Sigmoid colon (tissue), 7 donors: ENCODE results near the gene R3HDM1. TPM values are rescaled to one million over a fixed set of nuclear protein-coding genes. Genes with fewer than 3 reads are reported as not detected.
"Not testable (repeated sequence)": the region's sequence is repeated elsewhere in the genome, so short reads cannot be mapped to it uniquely, and the experiment has no call there.

ENCODE experiments used
- DNase-seq: peaks from one replicate; pipeline ENCODE4 v3.0.0-alpha.2; 2019
- H3K27ac ChIP-seq, 4 donors: fragments of 200-600 bp; sonication (generic); one replicate each; pipeline ENCODE4 v1.5.1; 2016 to 2019; ENCODE audit warnings: mild to moderate bottlenecking in 1 of 4
- H3K27me3 ChIP-seq, 3 donors: fragments of 200-600 bp; sonication (generic); one replicate each; pipeline ENCODE4 v1.5.1; 2019; ENCODE audit warnings: mild to moderate bottlenecking in 1 of 3
- H3K36me3 ChIP-seq, 4 donors: fragments of 200-600 bp; sonication (generic); one replicate each; pipeline ENCODE4 v1.5.1; 2016 to 2019
- H3K4me1 ChIP-seq, 4 donors: fragments of 200-600 bp; sonication (generic); one replicate each; pipeline ENCODE4 v1.5.1; 2017 to 2019
- H3K4me3 ChIP-seq, 4 donors: fragments of 200-600 bp; sonication (generic); one replicate each; pipeline ENCODE4 v1.5.1; 2017 to 2019; ENCODE audit warnings: mild to moderate bottlenecking in 2 of 4, moderate library complexity in 1 of 4
- H3K9me3 ChIP-seq, 4 donors: fragments of 200-600 bp in 3 of 4; sonication (generic) in 3 of 4; one replicate each; pipeline versions ENCODE4 v1.5.1 to v1.6.1; 2013 to 2019
- EP300 ChIP-seq, 4 donors: sonication (generic); formaldehyde crosslinking; IDR thresholded peaks; one replicate each; pipeline ENCODE4 v1.6.1; 2017; ENCODE audit warnings: antibody characterized with exemption in 4 of 4
- POLR2A ChIP-seq, 2 donors: fragments of 450-650 bp; IDR thresholded peaks; one replicate each; pipeline ENCODE4 v1.6.1; 2016; ENCODE audit warnings: antibody characterized with exemption in 2 of 2, mild to moderate bottlenecking in 2 of 2, moderate library complexity in 2 of 2
- POLR2AphosphoS5 ChIP-seq, 4 donors: sonication (generic); formaldehyde crosslinking; IDR thresholded peaks; one replicate each; pipeline ENCODE4 v1.6.1; 2017; ENCODE audit warnings: antibody characterized with exemption in 4 of 4
- WGBS, 2 donors: extraction: QIAGEN DNeasy Blood & Tissue Kit; methylation state at CpG; one replicate each; pipeline ENCODE4 v1.1.7; 2013; 5-methylcytosine and 5-hydroxymethylcytosine counted together
- intact Hi-C: fragments of 100-400 bp; cut with DNase I; formaldehyde crosslinking; loops from one replicate; pipeline ENCODE4 v1.15.1; 2023
- polyA plus RNA-seq, 3 donors: library from polyadenylated mRNA; stranded (reverse); fragments of 200-250 nt; gene quantifications; one replicate each; pipeline ENCODE4 v1.2.3, GENCODE V29; 2013
- total RNA-seq, 4 donors: library from RNA; depleted of rRNA; stranded (reverse); fragments of >200 nt; gene quantifications; one replicate each; pipeline ENCODE4 v1.1.0, GENCODE V29; 2016
- TF ChIP-seq, protein P1 (sequence below), 4 experiments: fragments of 450-650 bp in 3 of 4; fragments of 200-600 bp in 1 of 4; IDR thresholded peaks; one replicate each; pipeline ENCODE4 v1.5.1; 2016 to 2019; ENCODE audit warnings: antibody characterized with exemption in 4 of 4, mild to moderate bottlenecking in 3 of 4, moderate library complexity in 2 of 4
- donor health status: healthy with polysubstance abuse.
- donor health status: Bipolar disorder and iron deficiency.
- donor health status: healthy.

The R3HDM1 gene
- total and polyA plus RNA-seq, 7 donors, result 5.3 to 34.6 (median 14.2) TPM

DNA sequence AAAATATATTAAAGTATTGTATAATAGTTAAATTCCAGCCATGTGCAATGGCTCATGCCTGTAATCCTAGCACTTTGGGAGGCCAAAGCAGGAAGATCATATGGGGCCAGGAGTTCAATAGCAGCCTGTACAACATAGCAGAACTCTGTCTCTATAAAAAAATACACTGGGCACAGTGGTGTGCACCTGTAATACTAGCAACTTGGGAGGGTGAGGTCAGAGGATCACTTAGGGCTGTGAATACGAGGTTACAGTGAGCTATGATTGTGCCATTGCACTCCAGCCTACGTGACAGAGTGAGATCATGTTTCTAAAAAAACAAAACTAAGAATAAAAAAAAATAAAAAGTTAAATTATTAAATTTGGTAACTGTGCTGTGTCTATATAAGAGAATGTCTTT, 36.4 kb upstream of the R3HDM1 start:
- intact Hi-C loops, result no loop called here
- peaks cover 0 to 11% (median 0%) of the 10 kb centered on the region in 4 donors for H3K36me3 ChIP-seq
- no peak overlapping the region for H3K4me3 ChIP-seq
- TF ChIP-seq, protein P1, sequence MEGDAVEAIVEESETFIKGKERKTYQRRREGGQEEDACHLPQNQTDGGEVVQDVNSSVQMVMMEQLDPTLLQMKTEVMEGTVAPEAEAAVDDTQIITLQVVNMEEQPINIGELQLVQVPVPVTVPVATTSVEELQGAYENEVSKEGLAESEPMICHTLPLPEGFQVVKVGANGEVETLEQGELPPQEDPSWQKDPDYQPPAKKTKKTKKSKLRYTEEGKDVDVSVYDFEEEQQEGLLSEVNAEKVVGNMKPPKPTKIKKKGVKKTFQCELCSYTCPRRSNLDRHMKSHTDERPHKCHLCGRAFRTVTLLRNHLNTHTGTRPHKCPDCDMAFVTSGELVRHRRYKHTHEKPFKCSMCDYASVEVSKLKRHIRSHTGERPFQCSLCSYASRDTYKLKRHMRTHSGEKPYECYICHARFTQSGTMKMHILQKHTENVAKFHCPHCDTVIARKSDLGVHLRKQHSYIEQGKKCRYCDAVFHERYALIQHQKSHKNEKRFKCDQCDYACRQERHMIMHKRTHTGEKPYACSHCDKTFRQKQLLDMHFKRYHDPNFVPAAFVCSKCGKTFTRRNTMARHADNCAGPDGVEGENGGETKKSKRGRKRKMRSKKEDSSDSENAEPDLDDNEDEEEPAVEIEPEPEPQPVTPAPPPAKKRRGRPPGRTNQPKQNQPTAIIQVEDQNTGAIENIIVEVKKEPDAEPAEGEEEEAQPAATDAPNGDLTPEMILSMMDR (IDR thresholded peaks at IDR 0.05), result no peak
- TF ChIP-seq POLR2A (IDR thresholded peaks at IDR 0.05) (no peak), EP300 (IDR thresholded peaks at IDR 0.05) (no peak), POLR2AphosphoS5 (IDR thresholded peaks at IDR 0.05) (no peak)
- H3K27me3 ChIP-seq, result no peaks in the 10 kb centered on the region
- no peak overlapping the region for H3K27ac ChIP-seq
- no peak for DNase-seq
- 93 to 97% methylated on average over 2 of the region's 2 CpGs for WGBS, 2 donors
- H3K9me3 ChIP-seq, result peaks cover 0 to 9% (median 7%) of the 10 kb centered on the region in 4 donors
- H3K4me1 ChIP-seq, result no peaks in the 10 kb centered on the region

DNA sequence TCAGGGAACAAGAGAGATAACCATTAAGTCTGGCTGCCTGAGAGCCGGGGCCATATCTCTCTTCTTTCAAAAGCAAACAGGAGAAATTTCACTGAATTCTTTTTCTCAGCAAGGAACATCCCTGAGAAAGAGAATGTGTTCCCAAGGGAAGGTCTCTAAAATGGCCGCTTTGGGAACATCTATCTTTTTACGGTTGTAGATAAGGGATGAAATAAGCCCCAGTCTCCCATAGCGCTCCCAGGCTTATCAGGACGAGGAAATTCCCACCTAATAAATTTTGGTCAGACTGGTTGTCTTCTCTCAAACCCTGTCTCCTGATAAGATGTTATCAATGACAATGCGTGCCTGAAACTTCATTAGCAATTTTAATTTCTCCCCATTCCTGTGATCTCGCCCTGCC, 32.7 kb upstream of the R3HDM1 start:
- H3K27me3 ChIP-seq, H3K4me1 ChIP-seq, H3K27ac ChIP-seq, DNase-seq, H3K4me3 ChIP-seq, intact Hi-C loops: not testable (repeated sequence)
- Histone ChIP-seq H3K9me3 (peaks cover 0 to 10% (median 7%) of the 10 kb centered on the region in 4 donors), H3K36me3 (peaks cover 0 to 18% (median 0%) of the 10 kb centered on the region in 4 donors)
- WGBS, 2 donors, result 95 to 97% methylated on average over 7 of the region's 7 CpGs

DNA sequence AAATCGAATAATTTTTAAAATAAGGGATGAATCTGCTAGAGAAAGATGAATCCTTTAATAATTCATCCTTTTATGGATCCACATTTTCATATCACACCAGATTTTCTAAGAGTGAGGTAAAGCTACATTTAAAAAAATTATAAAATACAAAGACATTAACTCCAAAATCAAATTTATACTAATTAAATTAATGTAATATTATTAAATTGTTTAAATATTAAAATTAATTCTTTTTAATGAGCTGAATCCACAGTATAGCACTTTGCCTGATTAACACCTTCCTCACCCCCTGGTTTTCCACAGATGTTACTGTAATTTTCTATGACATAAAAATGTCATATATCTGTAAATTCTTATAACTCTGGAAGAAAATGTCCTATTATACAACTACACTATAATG, 26.5 kb upstream of the R3HDM1 start:
- intact Hi-C loops, result no loop called here
- Histone ChIP-seq H3K27ac (no peak overlapping the region), H3K27me3 (no peaks in the 10 kb centered on the region), H3K4me1 (no peaks in the 10 kb centered on the region), H3K4me3 (no peak overlapping the region), H3K9me3 (peaks cover 0 to 2% (median 0%) of the 10 kb centered on the region in 4 donors), H3K36me3 (peaks cover 0 to 10% (median 0%) of the 10 kb centered on the region in 4 donors)
- DNase-seq, result no peak
- TF ChIP-seq POLR2A (IDR thresholded peaks at IDR 0.05) (no peak), EP300 (IDR thresholded peaks at IDR 0.05) (no peak), POLR2AphosphoS5 (IDR thresholded peaks at IDR 0.05) (no peak)
- TF ChIP-seq, protein P1 (IDR thresholded peaks at IDR 0.05), result no peak
- 89 to 90% methylated on average over 1 of the region's 1 CpG for WGBS, 2 donors

DNA sequence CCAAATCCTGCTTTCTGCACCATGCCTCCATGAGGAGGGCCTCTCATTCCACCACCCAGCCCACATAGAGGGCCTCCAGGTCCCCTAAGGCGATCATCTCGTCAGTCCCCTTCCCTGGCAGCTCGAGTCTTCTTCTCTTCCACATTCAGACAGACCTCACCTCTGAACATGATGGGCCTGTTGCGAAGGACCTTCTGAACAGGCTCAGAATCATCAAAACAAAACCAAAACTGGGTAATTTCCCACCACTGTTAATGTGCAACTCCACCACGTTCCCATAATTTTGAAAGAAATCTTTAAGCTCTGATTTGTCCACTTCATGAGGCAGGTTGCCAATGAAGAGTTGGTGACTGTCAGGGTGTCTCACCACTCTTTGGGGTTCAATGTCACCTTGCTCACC, 20.7 kb upstream of the R3HDM1 start:
- DNase-seq, result no peak
- WGBS, 2 donors, result 92% methylated on average over 5 of the region's 5 CpGs
- peaks cover 0 to 8% (median 7%) of the 10 kb centered on the region in 4 donors for H3K9me3 ChIP-seq
- intact Hi-C loops, result no loop called here
- no peak overlapping the region for H3K27ac ChIP-seq
- H3K36me3 ChIP-seq, result no peaks in the 10 kb centered on the region
- H3K4me1 ChIP-seq, result no peaks in the 10 kb centered on the region
- H3K27me3 ChIP-seq, result no peaks in the 10 kb centered on the region
- no peak overlapping the region for H3K4me3 ChIP-seq
- TF ChIP-seq, protein P1 (IDR thresholded peaks at IDR 0.05), result no peak
- no peak for TF ChIP-seq POLR2A (IDR thresholded peaks at IDR 0.05)
- no peak for TF ChIP-seq POLR2AphosphoS5 (IDR thresholded peaks at IDR 0.05)
- no peak for TF ChIP-seq EP300 (IDR thresholded peaks at IDR 0.05)

DNA sequence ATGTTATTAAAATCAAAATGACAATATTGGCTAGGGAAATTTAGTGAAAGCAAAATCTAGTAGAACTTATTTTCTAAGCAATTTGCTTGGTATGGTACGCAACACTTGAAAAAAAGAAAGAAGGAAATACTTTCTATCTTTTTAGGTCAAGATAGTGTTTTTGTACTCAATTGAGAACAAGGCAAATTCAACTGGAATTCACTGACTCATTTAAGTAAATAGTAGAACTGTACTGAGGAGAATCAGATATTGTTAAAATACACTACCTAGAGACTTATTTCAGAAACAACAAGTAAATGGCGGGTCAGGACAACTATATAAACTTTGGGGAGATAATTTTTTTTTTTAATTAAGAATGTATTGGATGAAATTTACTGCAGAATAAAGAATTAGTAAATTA, 19.2 kb upstream of the R3HDM1 start:
- Histone ChIP-seq H3K27ac (no peak overlapping the region), H3K27me3 (no peaks in the 10 kb centered on the region), H3K4me3 (no peak overlapping the region), H3K36me3 (no peaks in the 10 kb centered on the region), H3K4me1 (no peaks in the 10 kb centered on the region), H3K9me3 (peaks cover 0 to 8% (median 7%) of the 10 kb centered on the region in 4 donors)
- no peak for TF ChIP-seq POLR2A (IDR thresholded peaks at IDR 0.05)
- no peak for TF ChIP-seq POLR2AphosphoS5 (IDR thresholded peaks at IDR 0.05)
- TF ChIP-seq EP300 (IDR thresholded peaks at IDR 0.05), result no peak
- TF ChIP-seq, protein P1 (IDR thresholded peaks at IDR 0.05), result no peak
- intact Hi-C loops, result no loop called here
- WGBS, 2 donors, result 99% methylated on average over 2 of the region's 2 CpGs
- DNase-seq, result no peak
